Lung (tissue), 12 donors: ENCODE data around the gene FAM76A. TPM values are rescaled to one million over a fixed set of nuclear protein-coding genes. Genes with fewer than 3 reads are reported as not detected.
A peak's percentile ranks its signal among the peaks of the same experiment; 100 is the strongest.

Experiments
- ATAC-seq: fragments of 200-7000 bp; cut with Tn5 transposase; one replicate; pipeline ENCODE4 v1.9.1; 2020; ENCODE audit warnings: moderate number of reproducible peaks; ENCODE audit not compliant: insufficient read depth, low FRiP score
- DNase-seq, 3 donors: peaks; one replicate each; pipeline ENCODE4 v3.0.0-alpha.2; 2013 to 2017
- H3K27ac ChIP-seq, 2 donors: one replicate each; pipeline ENCODE4 v1.5.1; 2013; ENCODE audit warnings: mild to moderate bottlenecking in 2 of 2, moderate library complexity in 2 of 2, control low read depth in 1 of 2, inconsistent platforms in 1 of 2, low read depth in 1 of 2, low read length in 1 of 2
- H3K27me3 ChIP-seq, 3 donors: one replicate each; pipeline ENCODE4 v1.5.1; 2013; ENCODE audit warnings: low read length in 2 of 3; ENCODE audit not compliant: control insufficient read depth in 3 of 3, insufficient read depth in 3 of 3
- H3K36me3 ChIP-seq, 4 donors: one replicate each; pipeline ENCODE4 v1.5.1; 2013; ENCODE audit warnings: low read length in 4 of 4, mild to moderate bottlenecking in 1 of 4, moderate library complexity in 1 of 4; ENCODE audit not compliant: control insufficient read depth in 4 of 4, insufficient read depth in 4 of 4
- H3K4me1 ChIP-seq, 5 donors: one replicate each; pipeline ENCODE4 v1.5.1; 2013; ENCODE audit warnings: low read length in 5 of 5, mild to moderate bottlenecking in 2 of 5, moderate library complexity in 1 of 5; ENCODE audit not compliant: control insufficient read depth in 5 of 5, insufficient read depth in 5 of 5
- H3K4me3 ChIP-seq: one replicate; pipeline ENCODE4 v1.5.1; 2013; ENCODE audit warnings: mild to moderate bottlenecking, control low read depth, moderate library complexity
- H3K9ac ChIP-seq, 2 donors: one replicate each; pipeline ENCODE4 v1.5.1; 2013; ENCODE audit warnings: low read length in 2 of 2, control low read depth in 1 of 2; ENCODE audit not compliant: insufficient read depth in 1 of 2
- H3K9me3 ChIP-seq, 4 donors: one replicate each; pipeline ENCODE4 v1.5.1; 2013; ENCODE audit warnings: low read length in 3 of 4, mild to moderate bottlenecking in 1 of 4, moderate library complexity in 1 of 4; ENCODE audit not compliant: control insufficient read depth in 4 of 4, insufficient read depth in 3 of 4
- WGBS, 2 donors: extraction: QIAGEN DNeasy Blood & Tissue Kit; methylation state at CpG; one replicate each; pipeline ENCODE4 v1.1.7; 2013; 5-methylcytosine and 5-hydroxymethylcytosine counted together
- polyA plus RNA-seq, 2 donors: library from polyadenylated mRNA; stranded (reverse); fragments of 200-250 nt; gene quantifications; one replicate each; pipeline ENCODE4 v1.2.1, GENCODE V29; 2013
- total RNA-seq, 2 donors: library from RNA; depleted of rRNA in 1 of 2; stranded (reverse); fragments of >200 nt in 1 of 2; gene quantifications; one replicate each; pipeline ENCODE4 v1.2.1, GENCODE V29; 2014 to 2021
- TF ChIP-seq, protein P1 (sequence below): IDR thresholded peaks from 2 replicates; pipeline ENCODE4 v1.5.1; 2012; ENCODE audit warnings: mild to moderate bottlenecking; ENCODE audit errors: control extremely low read depth, extremely low read depth
- donor health status: control.
- donor health status: control.
- donor health status: Bipolar disorder and iron deficiency.
- donor health status: healthy.
- donor health status: DM: yes; HTN: yes; CAD: no.

The FAM76A gene
- total and polyA plus RNA-seq, 4 donors: 4.3 to 19.4 (median 13.2) TPM

- no peak overlapping the region for H3K4me3 ChIP-seq
- 89 to 92% methylated on average over 5 of the region's 5 CpGs for WGBS, 2 donors
- no peak for DNase-seq
- TF ChIP-seq, protein P1, sequence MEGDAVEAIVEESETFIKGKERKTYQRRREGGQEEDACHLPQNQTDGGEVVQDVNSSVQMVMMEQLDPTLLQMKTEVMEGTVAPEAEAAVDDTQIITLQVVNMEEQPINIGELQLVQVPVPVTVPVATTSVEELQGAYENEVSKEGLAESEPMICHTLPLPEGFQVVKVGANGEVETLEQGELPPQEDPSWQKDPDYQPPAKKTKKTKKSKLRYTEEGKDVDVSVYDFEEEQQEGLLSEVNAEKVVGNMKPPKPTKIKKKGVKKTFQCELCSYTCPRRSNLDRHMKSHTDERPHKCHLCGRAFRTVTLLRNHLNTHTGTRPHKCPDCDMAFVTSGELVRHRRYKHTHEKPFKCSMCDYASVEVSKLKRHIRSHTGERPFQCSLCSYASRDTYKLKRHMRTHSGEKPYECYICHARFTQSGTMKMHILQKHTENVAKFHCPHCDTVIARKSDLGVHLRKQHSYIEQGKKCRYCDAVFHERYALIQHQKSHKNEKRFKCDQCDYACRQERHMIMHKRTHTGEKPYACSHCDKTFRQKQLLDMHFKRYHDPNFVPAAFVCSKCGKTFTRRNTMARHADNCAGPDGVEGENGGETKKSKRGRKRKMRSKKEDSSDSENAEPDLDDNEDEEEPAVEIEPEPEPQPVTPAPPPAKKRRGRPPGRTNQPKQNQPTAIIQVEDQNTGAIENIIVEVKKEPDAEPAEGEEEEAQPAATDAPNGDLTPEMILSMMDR: no peak
- ATAC-seq: no peak
- no peaks in the 10 kb centered on the region for H3K36me3 ChIP-seq
- H3K4me1 ChIP-seq: no peaks in the 10 kb centered on the region
- H3K27ac ChIP-seq: no peak overlapping the region
- no peaks in the 10 kb centered on the region for H3K27me3 ChIP-seq
- H3K9ac ChIP-seq: no peak overlapping the region
- peaks cover 0 to 8% (median 1%) of the 10 kb centered on the region in 4 donors for H3K9me3 ChIP-seq
These were observed 43.3 kb upstream of the FAM76A start for GRCh38 chr1:27682351-27682944.

DNA sequence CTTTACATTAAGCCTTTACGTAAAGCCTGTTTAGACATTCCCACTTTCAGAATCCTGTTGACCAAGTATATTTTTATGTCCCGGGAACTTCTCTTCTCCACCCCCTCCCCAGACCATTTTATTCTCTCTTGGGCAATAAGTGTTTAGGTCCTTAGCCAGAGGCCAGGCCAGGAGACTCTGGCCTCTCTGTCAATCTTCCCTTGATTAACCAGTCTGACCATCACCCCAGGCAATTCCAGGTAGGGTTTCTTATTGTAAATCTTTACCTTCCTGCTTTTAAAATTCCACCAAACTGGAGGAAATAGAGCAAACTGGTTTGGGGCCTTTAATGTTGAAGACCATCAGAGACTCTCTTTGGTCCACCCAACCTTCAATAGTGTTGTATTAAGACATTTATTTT, 41.6 kb upstream of the FAM76A start:
- Histone ChIP-seq H3K9ac (no peak overlapping the region), H3K27ac (no peak overlapping the region), H3K4me3 (no peak overlapping the region), H3K4me1 (no peaks in the 10 kb centered on the region), H3K27me3 (no peaks in the 10 kb centered on the region), H3K9me3 (peaks cover 0 to 8% (median 1%) of the 10 kb centered on the region in 4 donors), H3K36me3 (no peaks in the 10 kb centered on the region)
- TF ChIP-seq, protein P1: no peak
- WGBS, 2 donors: 81 to 87% methylated on average over 2 of the region's 2 CpGs
- no peak for DNase-seq
- no peak for ATAC-seq

DNA sequence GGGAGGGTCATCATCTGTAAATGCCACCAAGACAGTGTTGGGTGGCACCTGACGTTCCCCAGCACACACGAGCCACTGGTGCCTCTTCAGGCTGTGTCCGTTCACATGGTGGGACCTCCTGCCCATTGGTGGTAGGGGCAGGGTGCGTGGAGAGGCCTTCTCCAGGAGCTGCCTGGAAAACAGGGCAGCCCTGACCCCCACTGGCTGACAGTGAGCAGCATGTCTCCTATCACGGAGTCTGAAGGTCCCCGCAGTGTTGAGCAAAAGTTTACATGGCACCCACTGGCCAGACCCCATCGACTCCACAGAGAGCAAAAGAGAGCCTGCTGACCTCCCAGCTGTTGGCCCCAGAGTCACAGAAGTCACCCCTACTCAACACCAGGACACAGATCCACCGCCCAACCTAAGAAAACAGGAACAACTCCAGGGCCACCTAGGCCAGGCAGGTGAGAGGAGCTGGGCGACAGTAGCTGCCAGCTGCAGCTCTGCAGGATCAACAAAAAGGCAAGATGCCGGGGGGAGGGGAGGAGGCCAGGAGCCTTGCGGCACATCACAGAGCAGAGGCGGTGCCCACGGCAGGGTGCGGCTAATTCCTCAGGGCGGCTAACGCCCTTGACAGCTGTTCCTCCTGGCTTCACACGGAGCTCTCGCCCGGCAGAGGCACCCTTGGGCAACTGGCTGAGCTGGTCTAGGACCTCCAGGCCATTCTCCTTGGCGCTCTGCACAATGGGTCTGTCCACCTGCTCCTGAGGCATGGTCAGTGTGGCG, 39.4 kb upstream of the FAM76A start:
- Histone ChIP-seq H3K27ac (no peak overlapping the region), H3K36me3 (no peaks in the 10 kb centered on the region), H3K9ac (no peak overlapping the region), H3K9me3 (peaks cover 0 to 8% (median 0%) of the 10 kb centered on the region in 4 donors), H3K4me1 (no peaks in the 10 kb centered on the region), H3K4me3 (no peak overlapping the region), H3K27me3 (no peaks in the 10 kb centered on the region)
- TF ChIP-seq, protein P1: no peak
- ATAC-seq: no peak
- WGBS, 2 donors: 73 to 84% methylated on average over 21 of the region's 21 CpGs
- peak in 1 of 3 donors; percentile 9 for DNase-seq
